Fibroblast of skin of right biceps (primary cell): ENCODE results near the gene REG3G.
A peak's percentile ranks its signal among the peaks of the same experiment; 100 is the strongest.

ENCODE experiments used
- DNase-seq: peaks from one replicate; pipeline ENCODE4 v3.0.0-alpha.2; 2013

The REG3G gene

DNA sequence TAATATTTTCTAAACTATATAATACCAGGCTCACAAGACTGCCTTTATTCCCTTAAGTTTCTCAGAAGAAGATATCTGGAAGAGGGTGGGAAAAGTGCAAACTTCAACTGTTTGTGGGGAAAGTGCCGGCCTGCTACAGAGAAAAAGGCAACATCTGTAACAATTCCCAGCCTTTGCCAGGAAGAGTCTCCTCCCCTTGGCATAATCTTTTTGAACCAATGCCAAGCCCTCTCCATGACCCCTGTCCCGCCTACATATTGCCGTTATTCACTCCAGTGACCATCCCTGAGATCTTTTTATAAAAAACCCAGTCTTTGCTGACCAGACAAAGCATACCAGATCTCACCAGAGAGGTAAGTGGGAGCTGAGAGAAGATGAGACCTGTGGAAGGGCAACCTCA, at the start of gene REG3G:
Gene REG3G, plus strand, starts transcription at position 282 of the 400 bp plus-strand sequence. CDS start 392 bp downstream, outside the sequence.
- DNase-seq, result no peak

DNA sequence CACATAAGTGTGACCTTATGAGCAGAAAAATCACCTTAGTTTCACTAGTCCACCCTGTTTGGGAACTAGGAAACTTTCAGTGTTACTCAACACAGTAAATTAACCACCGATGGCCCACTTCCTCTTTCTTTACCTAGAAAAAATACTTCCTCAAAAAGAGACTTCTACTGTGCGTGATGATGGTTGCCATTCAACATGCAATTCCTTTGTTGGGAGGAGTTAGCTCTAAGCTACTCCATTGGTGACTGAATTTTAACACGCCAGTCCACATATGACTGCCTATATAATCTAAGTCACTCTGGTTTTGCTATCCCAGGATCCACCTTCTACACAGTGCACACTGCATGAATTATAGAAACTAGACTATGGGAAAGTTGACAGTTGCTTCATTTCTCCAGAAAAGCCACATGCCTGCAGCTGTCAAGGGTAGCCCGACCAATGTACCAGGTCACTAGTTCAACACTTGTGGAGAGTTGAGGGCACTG, 47.8 kb upstream of the REG3G start:
- no peak for DNase-seq

DNA sequence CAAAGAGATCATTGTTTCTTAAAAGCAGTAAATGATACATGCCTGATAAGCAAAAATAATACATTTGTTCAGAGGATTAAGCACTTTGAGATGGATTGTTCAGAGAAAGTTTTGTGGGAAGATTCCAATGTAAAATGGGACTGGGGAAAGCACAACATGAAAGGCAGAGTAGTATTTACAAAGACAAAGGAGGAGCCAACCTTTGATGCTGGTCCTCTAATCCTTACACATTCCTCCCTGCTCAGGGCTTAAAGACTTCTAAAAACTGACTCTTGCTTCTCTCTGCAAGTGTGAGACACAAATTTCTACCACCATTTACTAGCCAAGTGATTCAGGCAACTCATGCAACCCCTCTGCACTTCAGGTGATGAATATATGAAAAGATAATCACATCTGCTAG, 47.2 kb upstream of the REG3G start:
- no peak for DNase-seq

DNA sequence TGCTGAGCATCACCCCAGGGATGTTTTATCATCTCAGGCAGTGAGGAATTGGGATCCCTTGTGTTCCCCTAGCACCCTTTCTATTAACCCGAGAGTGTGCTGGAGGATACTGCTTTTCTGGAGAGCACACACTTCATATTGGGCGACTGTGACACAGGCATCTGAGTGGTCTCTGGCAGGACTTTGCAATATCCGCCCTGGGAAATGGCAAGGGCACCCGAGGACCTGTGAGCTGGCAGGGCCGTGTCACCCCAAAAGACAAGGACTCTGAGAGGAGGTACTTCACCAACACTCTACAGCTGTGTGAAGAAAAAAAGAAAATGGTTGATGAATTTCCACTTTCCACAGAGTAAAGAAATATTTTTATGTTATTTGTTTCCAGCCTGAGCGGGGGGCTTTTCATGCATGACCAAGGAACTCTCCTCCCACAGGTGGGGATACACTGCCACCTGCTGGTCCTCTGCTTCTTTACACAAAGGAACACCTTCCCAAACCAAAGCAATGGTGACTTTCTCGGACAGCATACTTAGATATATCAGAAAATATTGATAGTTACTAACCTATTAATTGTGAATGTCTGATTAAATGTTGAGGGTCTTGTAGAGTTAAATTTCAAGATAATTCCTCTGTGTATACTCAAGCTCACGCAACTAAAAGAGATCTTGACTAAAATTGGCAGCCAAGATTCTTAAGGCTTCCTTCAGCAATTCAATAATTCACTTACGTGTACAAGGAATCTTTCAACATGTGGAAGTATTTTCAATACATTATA, 45.9 kb upstream of the REG3G start:
- peak; percentile 18 for DNase-seq

DNA sequence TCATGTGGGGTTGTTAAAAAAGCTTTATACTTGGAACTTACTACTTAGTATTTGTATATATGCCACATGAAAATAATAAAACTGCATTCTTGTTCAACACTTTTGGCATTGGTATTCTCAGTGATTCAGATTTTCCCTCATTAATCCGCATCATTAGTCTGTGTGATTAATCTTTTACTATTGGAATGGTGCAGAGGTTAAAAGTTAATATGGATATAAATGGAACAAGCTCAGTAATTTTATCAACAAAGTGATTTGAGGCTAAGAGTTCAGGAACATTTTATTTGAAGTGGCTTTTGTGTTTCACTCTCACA, 45.4 kb upstream of the REG3G start:
- DNase-seq, result no peak

DNA sequence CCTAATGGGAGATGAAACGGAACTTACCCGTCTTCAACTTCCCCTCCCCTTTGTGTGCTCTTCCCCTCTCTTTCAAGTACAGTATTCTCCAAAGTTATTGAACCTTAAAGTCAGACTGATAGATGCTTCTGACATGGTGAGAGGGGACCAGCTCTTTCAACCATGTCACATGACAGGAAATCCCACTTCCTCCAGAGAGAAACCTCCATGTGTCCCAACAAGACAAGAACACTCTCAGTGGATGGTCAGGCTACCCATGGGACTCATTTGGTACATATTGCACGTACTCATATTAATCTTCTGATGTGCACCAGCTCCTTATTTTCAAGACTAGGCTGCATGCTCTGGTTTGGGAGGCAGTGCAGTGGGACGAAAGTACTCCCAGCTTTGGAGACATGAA, 44.6 kb upstream of the REG3G start:
- no peak for DNase-seq

DNA sequence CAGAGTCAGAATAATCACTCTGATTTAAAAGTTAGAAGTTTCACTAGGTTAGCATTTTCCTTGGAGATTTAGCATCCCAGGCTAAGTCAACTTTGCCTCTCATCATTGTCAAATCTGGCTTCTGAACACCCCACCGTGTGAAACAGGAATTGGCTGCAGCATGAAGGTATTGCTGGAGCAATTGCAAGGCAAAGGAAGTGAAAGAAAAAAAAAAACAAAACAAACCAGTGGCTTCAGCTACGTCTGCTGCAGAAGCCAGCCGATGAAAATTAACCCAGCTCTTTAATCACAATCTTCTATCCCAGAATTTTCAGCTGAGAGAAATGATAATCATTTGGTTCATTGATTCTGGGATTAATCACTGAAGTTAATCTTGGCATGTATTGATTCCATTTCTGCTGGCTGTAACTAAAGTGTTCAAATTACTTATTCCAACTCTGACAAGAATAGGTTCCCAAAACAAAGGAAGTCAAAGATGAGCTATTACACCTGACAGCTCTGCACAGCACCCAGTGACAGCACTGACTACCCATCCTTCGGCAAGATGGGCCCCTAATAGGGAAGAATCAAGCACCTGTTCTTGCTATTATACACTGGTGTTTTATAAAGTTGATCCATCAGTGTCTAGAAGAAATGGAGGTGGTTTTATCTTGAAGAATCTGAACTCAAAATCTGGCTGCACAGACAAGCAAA, 42.7 kb upstream of the REG3G start:
- DNase-seq, result no peak

DNA sequence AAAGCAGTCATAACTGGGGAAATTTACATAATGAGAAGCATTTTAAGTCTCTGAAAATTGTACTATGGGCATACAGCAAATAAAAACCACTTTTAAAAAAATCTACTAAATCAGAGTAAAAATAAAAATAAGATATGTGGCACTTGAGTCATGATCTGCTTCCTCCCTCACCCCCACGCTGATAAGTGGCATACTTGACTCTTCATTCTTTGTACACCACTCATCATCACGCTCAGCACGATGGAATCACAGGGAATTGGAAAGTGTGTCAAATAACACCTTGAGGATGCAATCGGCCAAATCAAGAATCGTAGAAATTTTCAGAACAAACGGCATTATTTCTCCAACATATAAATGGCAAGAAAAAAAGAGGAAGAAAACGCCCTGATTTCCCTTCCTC, 41.1 kb upstream of the REG3G start:
- peak; percentile 4 for DNase-seq

DNA sequence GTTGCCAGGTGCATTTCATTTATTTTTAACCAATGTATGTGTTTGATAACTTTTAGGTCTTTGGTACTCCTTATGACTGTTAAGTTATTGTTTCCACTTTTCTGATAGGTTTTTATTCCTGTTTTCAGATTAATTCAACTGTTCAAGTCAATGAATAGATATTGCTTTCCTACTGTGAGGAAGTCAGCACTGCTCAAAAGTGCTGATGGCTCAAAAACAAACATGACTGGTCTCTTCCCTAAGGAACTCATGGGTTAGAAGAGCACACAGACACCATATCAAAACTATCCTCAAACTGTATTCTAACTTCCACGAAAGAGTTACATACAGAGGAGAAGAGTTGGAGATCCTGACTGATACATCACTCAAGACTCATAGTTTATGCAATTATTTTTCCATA, 39.9 kb upstream of the REG3G start:
- DNase-seq, result no peak

DNA sequence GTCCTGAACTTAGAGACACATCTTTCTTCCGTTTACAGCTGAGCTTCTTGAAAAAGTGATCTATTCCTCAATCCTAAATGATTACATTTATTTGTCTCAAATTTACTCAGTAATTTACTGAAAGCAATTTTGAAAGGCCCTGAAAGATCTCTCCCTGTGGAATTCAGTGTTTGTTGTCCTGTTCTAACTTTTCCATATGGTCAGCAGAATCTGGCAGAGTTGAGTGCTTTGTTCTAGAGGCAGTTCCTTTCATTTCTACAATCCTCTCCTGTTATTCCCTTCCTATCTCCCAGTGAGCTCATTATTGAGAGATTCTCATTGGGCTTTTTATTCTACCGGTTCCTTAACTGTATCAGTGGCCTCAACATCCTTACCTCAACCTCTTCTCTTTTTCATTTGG, 36.5 kb upstream of the REG3G start:
- DNase-seq, result no peak

DNA sequence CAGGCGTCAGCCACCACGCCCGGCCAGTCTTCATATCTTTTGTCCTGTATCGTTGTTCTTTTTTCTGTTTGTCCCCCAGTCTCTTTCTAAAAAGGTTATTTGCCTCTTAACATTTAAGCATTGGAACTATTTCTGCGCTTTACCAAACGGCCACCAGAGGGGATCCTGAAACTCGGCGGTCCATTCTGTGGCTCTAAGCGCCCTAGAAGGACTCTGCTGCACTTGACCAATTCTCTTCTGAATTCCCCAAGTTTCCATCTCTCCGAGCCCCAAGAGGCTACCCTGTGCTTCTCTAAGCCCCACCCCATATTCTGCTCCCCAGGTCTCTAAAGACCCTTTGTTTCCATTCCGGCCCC, 33.1 kb upstream of the REG3G start:
- DNase-seq, result peak; percentile 1

DNA sequence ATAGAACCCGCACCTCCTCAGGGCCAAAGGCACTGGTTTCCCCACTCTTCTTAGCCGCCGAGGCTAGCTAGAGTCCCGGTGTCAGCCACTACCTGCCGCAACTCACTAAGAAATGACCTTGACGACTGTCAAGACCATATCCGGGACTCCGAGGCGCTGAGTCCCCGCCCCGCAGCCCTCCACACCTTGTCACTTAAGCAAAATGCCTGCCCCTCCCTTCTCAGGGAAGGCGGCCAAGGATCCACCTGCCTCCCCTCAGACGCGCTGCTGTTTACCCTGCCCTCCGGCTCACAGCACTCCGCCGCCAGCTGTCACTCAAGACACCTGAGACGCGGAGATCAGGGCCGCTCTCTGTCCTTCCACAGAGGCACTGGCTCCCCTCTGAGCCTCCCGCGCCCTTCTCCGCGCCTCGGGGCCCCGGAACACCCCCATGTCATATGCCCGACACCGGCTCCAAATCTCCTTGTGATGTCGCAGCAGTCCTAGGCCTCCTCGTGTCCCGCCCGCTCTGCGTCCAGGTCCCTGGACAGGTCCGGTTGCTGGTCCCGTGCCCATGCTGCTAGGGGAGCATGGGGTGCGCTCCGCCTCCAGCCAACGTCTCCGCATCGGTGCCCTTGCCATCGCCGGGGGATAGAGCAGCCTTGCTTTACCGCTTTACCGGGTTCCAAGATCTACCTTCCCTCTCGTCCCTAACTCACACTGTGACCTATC, 32.5 kb upstream of the REG3G start:
- no peak for DNase-seq

DNA sequence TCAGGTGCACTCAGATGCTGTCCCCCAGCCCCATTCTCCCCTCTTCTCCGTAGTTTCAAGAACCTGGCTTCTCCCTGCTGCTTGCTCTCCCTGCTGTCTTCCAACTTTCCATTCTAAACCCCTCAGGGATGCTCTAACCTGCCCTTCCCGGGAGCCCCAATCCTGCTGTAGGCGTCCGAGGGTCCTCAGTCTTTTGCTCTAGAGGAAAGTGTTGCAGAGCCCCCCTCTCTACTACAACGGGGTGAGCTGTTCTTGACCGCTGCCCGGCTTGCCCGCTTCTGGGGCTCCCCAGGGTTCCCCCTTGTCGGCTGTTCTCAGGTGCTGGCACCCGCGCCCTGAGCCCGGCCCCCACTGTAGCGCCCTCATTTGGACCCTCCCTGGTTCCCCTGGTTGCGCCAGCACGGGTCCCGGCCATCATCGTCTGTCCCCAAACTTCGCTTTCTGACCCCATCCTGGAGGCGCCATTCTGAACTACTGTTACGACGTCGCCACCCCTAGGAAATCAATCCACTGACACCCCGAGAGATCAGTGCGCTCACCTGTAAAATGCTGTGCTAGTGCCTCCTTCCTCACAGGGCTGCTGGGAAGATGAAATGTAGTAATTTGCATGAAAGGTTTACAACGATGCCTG, 31.9 kb upstream of the REG3G start:
- DNase-seq, result no peak

DNA sequence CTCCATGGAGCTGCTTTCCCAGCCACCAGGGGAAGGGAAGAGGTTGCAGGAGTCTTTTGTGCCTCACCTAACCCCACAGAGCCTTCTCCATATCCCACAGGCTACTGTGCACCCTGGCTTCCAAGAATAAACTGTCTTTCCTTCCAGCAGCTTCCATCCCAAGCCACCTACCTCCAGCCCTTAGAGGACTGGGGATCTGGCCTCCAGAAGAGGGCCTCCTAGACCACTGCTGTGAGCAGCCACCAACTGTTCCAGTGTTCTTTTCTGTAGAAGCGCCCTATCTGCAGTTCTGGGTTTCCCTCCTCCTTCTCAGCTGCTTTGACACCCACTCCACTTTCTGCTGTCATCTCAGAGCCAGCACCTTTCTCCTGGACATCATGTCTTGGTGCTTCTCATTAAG, 30.7 kb upstream of the REG3G start:
- no peak for DNase-seq

DNA sequence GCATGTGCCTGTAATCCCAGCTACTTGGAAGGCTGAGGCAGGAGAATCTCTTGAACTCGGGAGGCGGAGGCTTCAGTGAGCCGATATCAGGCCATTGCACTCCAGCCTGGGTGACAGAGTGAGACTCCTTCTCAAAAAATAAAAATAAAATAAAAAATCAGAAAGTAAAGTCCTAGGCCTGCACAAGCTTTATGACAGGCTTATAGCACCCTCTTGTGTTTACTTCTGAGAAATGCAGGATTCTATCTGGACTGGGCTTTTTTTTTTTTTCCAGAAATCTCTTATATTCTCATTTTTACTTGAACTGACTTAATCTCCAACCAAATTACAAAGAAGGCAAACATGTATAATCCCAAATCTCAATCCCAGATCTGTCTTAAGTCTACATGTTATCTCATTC, 26.1 kb upstream of the REG3G start:
- DNase-seq, result peak; percentile 1

DNA sequence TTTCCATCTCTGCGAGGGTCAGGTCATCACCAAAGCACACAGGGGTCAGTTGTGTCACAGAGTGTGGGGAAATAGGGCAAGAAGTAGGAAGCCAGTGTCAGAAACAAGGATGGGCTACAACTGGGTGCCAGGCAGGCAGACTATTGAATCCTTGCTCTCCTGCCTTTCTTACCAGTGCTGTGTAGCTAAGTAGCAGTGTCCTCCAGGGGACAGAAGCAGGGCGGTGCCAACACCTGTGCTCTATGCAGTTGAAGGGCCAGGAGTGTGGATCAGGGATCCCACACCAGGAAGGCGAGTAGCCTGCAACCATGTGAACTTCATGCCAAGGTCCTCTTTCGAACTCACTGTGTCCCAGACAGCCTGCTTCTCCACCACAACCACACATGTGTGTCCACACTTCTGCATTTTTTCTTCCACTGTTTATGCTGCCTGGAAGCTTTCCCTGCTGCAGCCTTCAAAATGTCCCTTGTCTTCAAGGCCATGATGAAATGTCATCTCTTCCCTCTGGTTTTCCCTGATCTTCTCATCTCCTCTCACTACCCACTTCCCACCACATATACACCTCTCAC, 25.4 kb upstream of the REG3G start:
- no peak for DNase-seq

DNA sequence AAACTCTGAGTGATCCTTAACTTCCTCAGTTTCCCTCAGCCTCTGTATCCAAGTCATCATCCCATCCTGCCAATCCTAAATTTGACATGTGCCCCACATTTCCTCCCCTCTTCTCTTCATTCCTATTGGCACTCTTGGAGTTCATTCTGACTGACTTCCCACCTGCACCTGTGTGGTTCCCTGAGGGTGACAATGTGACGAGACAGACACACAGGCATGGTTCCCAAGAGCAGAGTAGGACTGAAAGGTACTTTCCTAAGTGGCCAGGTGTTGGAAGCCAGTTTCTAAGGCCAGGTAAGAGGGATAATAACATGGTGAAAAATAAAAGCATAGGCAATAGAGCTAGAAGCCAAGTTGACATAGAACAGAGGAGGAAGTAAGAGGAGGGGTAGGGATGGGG, 24.2 kb upstream of the REG3G start:
- no peak for DNase-seq

DNA sequence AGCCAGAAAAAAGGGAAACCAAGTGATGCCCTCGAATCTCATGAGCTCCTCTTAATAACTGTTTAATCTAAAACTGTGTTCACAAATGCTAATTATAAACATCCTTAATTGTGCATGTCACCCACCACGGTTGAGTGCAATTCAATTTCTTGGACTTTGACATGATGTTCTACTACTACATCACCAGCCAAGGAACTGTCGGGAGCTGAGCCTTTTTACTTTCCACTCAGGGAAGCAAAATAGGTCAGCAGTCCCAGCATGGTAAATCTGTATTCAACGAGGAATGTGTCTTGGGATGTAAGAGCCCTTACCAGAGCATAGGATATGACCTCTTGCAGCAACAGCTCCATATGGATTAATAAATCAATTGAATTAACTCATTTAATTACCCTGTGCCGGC, 20.8 kb upstream of the REG3G start:
- DNase-seq, result no peak

DNA sequence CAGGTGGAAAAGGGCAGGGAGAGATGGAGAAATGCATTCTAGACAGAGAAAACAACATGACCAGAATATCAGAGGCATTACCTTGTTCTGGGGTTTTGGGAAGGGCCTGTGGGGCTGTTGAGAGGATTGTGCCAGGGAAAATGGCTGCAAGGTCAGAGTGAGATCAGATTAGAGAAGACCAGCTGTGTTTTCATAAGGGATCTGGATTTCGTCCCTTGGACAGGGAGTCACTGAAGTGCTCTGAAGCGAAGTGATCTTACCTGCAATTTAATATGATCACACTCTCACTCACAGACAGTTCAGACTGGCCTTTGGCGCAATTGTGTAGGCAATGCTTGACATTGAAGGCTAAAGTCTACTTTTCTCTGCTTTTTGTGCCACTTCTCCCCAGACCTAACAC, 20.3 kb upstream of the REG3G start:
- DNase-seq, result no peak

DNA sequence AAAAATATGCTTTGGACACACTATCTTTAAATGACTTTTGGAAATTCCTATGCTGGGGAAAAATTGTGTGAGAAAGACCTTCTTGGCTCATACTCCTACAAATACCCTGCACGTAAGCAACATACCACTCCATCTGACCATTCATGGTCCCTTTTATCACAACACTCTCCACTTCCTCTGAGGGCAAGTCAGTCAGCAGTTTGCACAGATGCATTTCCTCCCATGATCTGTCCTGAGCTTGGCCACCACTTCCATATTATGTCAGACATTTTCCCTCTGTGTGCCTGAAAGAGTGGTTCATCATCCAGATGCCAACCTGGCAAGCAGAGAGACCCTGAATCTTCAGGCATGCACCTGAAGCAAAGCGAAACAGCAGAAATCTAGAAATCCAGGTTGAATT, 16.1 kb upstream of the REG3G start:
- no peak for DNase-seq

DNA sequence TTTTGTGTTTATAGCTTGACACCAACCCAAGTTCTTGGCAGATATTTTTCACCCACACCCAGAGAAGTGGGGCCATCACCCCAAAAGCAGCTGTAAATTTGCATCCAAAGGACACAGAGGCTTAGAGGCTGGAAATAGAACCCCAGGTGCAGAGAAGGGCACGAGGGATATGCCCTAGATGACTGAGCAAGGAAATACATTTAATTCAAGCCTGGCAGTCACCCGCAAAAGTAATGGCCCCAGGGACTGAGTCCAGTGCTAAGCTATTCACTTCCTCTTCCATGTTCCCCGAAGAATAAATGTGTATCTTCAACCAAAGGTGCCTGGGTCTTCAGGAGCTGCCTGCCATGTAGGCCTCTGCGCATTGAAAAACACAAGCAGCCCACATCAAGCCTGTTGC, 14.0 kb upstream of the REG3G start:
- no peak for DNase-seq

DNA sequence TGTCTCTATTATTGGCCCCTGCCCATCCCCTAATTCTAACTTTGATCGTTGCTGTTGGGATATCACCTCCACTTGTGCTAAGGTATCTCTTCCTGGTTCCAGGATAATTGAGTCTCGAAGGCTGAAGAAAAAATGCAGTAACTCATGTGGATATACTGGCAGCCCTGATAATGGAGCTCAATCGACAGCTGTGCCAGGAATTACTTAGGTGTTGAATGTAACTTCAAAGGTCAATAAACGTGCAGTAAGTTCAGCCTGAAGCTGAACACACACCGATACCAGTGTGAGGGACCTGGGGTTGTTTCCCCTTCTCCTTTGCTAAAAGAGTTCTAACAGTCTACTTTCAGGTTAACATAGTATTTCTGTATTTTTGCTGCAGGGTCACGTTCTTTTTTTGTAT, 11.9 kb upstream of the REG3G start:
- no peak for DNase-seq

DNA sequence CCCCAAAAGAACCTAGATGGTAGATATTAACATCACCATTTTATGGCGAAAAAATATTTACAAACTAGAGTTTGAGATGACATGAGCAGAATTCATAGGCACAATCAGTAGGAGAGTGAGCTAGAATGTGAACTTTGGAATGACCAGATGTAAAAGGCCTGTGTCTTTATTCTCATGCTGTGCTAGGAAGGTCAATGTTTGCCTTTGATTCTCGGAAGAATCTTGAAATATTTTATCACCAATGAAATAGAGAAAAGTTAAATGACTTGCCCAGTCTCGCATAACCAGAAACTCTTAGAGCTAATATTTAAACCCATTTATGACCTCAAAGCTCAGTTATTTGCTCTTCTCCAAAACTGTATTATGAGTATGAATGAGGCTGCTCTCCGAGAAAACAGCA, 9.2 kb upstream of the REG3G start:
- DNase-seq, result no peak
